NCI-H510A treated with DMSO at 0.1 percent for 48 hours (cell line): ENCODE measurements around the gene C1orf232.
A peak's percentile ranks its signal among the peaks of the same experiment; 100 is the strongest.

Source experiments
- DNase-seq: peaks from one replicate; lab custom pipeline; 2025; lab: John Stamatoyannopoulos, UW

The C1orf232 gene

DNA sequence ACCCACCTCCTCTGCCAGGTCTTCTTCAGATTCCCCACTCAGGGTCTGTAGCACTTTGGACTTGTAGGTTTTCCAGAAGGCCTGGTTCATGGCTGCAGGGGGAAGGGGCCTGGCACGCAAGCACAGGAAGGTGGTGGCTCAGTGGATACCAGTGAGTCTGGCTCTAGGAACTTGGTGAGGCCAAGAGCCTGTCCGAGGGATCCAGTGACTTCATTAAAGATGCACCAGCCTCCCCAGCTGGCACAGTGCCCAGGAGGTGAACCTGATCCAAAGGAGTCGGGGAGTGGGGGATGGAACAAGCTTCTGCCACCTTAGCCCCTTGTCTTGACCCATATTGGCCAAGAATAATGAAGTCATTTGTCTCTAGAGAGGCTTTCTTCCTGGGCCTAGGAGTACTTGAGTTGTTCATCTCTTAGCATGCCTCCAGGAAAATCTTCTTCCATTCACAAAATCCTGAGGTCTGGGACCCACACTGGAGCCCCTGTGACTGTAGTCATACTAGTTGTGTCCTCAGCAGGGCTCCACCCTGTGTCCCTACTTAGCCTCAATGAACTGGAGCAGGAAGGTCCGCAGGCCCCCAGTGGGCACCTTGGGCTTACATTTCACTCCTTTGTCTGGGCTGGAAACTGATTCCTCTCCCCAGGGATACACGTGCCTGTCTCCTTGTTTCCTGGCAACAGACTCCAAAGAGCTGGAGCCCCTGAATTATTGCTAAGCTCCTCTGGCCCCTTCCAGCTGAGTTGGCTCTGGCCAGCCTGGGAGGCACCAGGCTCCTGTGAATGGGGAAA lies at the start of gene C1orf232:
C1orf232 (minus strand) TSS at position 554 of the 788 bp plus-strand sequence; CDS start at position 90, 464 bp downstream.
- peak; percentile 54 for DNase-seq

DNA sequence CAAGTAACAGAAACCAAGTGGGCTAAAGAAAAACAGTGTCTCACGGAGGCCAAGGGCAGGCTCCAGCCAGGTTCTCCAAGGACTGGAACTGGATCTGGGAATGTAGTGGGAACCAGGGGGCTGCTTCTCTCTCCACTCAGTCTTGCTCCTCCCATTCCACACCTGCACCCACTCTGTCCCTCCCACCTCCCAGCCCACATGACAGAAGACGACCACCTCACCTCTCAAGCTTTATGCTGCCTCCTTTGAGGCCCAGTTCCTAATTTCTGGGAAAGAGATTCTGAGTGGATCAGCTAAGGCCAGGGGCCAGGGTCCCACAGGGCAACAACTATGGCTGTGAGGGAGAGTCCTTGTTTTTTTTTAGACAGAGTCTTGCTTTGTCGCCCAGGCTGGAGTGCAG lies 46.5 kb upstream of the C1orf232 start:
- DNase-seq = no peak

GRCh38 chr1:26213335-26213905 lies 44.7 kb upstream of the C1orf232 start:
- no peak for DNase-seq

- DNase-seq = no peak
Observed at GRCh38 chr1:26212726-26213125, 44.0 kb upstream of the C1orf232 start.

DNA sequence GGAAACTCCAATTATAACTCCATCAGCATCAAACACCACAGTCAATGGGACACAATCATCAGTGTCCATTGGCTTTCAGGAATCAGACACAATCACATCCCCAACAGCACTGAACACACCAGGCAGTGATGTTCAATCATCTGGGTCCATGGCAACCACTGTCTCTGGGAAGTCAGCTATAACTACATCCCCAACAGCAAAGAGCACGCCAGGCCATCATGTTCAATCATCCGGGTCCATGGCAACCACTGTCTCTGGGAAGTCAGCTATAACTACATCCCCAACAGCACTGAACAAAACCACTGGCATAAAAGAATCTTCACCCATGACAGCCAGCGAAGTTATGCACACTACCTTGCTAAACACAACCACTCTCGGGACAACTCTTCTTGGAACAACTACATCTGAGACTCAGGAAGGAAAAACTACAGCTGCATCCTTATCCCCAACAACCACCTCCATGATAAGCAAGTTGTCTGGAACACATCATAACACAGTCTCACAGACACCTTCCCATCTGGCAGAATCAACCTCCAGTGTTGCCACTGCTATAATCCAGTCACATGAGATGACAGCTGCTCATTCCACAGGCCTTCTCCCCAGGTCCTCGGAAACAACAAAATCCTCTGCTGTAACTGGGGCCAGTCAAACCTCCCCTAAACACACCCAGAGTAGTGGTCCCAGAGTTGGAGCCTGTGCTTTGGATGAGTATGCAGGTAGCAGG lies 41.5 kb upstream of the C1orf232 start:
- no peak for DNase-seq

GRCh38 chr1:26203642-26204318 lies 35.0 kb upstream of the C1orf232 start:
- DNase-seq = no peak

GRCh38 chr1:26200413-26200812 lies 31.6 kb upstream of the C1orf232 start:
- DNase-seq = no peak

GRCh38 chr1:26197813-26198212 lies 29.1 kb upstream of the C1orf232 start:
- no peak for DNase-seq

DNA sequence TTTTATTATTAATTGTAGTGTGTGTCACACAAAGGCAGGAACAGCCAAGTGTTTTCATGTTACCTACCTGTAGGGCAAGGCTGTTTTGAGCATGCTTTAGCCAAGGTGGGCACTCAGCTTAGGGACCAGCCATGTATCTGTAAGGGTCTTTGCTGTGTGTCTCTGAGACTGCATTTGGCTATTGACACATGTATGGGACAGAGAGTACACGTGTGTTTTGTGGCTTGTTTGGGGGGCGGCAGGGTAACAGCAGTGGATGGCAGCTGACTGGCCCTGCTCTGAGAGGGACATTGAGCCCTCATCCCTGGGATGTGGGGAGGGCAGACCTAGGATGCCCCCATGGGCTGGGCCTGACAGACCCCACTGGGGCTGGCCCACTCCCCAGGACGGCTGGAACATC lies 28.5 kb upstream of the C1orf232 start:
- DNase-seq = no peak

- DNase-seq = no peak
Observed at GRCh38 chr1:26195805-26196204, 27.0 kb upstream of the C1orf232 start.

- DNase-seq = no peak
Observed at GRCh38 chr1:26191739-26192138, 23.0 kb upstream of the C1orf232 start.

DNA sequence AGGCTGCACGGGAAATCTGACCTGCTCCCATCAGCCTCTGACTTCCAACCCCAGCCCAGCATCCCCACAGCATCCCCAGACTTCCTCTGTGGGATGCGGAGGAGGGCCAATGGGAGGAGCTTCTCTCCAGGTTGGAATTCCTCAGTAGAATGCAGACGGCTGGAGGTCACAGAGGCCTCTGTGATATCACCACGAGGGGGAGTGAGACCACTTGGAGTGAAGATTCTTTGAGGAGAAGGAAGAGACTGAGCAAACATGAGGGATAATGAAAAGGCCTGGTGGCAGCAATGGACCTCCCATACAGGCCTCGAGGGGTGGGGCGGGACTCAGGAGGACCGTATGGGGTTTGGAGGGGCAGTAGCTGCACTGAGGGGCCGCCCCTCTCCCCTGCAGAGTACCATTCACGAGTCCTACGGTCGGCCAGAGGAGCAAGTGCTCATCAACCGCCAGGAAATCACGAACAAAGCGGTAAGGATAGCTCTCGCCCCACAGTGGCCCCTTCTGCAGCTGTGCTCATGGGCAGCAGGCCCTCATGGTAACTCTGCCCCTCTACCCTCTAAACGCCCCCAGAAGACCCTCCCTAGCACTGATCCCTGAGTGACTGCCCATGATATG lies 21.7 kb upstream of the C1orf232 start, which contains the start of gene CATSPER4:
CATSPER4 (plus strand) TSS at position 230 of the 615 bp plus-strand sequence; CDS start at position 256, 26 bp downstream.
- DNase-seq = no peak

DNA sequence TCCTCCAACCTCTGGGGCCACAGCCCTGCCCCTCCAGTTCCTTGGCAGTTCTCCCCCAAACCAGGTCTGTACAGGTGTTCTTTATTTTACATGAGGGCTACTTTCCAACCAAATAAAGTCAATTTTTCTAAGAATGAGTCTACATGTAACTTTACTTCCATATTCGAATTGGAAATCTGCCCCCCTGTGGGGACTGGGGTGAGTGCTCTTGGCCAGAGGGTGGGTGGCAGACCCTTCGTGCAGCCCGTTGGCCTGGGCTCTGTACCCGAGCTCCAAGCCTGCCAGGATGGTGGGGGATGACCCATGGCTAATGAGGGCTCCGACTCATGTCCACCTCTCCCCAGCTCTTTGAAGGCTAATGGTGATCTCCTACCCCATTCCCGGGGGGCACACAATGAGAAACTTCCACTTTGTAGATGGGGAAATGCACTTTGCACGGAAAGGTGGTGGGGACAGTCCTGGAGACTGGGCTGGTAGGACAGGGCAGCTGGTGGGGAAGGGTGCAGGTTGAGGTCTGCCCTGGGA lies 21.1 kb upstream of the C1orf232 start:
- no peak for DNase-seq

- no peak for DNase-seq
Observed at GRCh38 chr1:26189331-26189730, 20.6 kb upstream of the C1orf232 start.

DNA sequence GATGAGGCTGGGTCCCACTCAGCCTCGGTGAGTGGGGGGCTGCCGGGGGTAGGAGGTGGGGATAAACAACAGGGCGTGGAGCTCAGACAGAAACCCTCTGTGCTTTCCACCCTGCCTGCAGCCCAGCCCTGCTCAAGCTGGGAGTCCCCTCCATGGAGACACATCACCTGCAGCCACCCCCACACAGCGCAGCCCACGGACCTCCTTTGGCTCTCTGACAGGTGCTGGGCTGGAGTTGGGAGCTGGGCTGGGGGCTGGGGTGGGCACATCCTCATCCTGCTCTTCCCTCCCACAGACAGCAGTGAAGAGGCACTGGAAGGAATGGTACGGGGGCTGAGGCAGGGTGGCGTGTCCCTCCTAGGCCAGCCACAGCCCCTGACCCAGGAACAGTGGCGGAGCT lies 19.7 kb upstream of the C1orf232 start:
- no peak for DNase-seq

DNA sequence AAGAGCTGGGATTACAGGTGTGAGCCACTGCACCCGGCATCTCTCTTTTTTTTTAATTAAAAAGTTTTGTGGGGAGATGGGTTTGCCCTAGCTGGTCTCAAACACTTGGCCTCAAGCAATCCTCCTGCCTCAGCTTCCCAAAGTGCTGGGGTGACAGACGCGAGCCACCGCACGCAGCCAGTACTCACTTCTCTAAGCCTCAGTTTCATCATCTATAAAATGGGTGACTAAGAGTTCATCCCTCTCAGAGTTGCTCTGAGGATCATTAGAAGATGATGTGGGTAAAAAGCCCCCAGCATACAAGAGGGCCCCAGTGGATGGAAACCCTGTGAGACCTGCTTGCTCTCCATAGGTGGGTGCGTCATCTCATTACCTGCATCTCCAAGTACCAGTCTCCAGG lies 19.1 kb upstream of the C1orf232 start:
- no peak for DNase-seq

- no peak for DNase-seq
Observed at GRCh38 chr1:26184883-26185282, 16.1 kb upstream of the C1orf232 start.

- DNase-seq = no peak
Observed at GRCh38 chr1:26184086-26184485, 15.3 kb upstream of the C1orf232 start.

DNA sequence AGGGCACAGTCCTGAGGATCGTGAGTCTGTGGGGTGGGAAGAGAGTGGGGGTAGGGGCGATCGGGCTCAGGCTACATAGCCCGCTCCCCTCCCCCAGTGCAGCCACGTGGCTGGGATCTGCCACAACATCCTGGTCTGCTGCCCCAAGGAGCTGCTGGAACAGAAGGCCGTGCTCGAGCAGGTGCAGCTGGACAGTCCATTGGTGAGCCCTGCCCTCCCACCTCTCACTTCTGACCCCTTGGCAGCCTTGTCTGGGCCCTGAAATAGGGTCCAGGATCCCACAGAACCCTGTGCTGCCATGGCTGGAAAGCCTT lies 13.6 kb upstream of the C1orf232 start:
- no peak for DNase-seq

DNA sequence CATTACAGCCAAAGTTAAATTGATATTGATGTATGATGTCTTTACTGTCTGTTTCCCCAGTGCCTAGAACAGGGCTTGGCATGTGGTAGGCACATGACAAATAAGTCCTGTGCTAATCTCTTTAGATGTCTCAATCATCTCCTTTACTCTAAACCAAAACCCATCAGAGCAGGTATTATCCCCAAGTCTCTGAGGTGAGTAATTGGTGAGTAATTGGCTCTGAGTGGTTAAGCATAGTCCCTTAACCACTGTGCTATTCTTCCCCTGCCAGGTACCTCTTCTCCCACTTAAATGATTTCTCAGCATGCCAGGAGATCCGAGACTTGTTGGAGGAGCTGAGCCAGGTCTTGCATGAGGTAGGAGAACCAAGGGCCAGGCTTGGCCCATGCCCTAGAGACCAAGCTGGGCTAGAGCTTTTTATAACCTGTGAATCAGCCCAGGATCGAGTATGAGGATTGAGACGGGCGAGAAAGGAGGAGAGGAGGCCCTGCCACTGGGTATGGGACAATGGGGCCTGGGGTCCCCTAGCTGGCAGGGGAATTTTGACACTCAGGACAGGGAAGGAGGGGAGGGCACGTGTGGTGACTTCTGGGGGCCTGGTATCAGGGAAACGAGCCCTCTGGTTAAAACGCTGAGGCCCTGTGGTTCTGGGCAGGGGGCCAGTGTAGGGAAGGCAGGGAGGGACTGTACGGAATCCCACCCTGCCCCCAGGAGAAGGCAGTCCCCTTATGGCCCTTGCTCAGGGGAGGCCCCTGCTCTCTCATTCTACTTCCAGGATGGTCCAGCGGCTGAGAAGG lies 13.0 kb upstream of the C1orf232 start:
- no peak for DNase-seq

DNA sequence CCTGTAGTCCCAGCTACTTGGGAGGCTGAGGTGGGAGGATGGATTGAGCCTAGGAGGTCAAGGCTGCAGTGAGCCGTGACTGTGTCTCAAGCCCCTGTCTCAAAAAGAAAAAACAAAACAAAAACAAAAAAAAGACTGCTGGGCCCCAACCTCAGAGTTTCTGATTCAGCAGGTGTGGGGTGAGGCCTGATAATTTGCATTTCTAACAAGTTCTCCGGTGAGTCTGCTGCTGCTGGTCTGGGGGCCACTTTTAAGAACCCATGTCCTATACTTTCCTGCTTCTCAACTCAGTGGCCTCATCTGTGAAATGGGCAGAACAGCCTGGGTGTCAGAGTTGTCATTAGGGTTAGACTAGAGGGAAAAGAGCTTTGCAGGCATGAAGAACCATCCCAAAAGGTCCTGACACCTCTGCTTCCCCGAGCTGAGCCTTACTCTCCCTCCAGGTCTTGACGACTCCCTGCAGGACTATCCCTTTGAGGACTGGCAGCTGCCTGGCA lies 11.3 kb upstream of the C1orf232 start:
- no peak for DNase-seq
